ENCODE measurements around the gene PKD1.

PKD1 gene

DNA sequence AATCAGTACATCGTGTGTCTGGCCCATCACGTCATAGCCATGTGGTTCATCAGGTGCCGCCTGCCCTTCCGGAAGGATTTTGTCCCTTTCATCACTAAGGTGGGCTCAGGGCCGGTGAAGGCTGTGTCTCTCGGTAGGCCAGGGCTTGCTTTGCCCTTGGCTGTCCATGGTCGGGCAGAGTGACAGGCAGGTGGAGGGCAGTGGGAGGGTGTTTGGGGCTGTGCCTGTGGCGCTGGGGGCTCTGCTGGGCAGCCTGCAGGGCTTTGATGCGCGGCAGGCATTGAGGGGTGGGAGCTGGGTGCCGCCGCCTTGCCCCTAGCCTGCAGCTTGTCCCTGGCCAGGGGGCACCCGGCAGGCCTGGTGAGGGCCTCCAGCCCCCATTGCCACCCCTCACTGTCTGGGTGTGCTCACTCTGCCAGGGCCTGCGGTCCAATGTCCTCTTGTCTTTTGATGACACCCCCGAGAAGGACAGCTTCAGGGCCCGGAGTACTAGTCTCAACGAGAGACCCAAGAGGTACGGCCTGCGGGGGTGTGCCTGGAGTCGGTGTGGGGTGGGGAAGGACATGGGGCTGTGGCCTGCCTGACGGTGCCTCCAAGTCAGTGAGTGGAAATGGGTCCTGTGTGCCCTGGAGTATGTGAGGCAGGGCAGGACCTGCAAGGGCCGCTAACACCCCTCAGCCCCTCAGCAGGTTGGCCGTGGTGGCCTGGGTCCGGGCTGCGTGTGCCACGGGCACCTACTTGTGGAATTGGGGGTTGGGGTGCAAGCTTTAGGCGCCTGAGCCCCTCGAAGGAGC lies 59.4 kb downstream of the PKD1 start:
- no peak for DNase-seq (ENCODE audit: low read depth in 3 of 3)

DNA sequence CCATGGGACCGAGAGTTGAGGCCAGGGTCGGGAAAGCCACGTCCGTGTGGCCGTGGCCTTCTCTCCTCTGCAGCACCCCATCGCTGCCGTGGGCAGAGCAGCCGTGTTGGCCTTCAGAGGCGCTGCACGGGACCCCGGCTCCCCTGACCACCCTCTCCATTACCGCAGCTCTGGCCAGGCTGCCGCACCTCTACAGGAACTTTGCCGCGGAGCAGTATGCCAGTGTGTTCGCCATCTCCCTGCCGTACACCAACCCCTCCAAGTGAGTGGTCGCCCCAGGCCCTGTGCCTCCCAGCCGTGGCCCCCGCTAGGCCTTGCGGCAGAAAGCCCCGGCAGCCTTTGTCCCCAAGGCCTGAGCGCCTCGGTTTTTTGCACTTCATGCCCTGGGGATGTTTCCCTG lies 60.1 kb downstream of the PKD1 start:
- DNase-seq (ENCODE audit: low read depth in 3 of 3), result no peak

DNA sequence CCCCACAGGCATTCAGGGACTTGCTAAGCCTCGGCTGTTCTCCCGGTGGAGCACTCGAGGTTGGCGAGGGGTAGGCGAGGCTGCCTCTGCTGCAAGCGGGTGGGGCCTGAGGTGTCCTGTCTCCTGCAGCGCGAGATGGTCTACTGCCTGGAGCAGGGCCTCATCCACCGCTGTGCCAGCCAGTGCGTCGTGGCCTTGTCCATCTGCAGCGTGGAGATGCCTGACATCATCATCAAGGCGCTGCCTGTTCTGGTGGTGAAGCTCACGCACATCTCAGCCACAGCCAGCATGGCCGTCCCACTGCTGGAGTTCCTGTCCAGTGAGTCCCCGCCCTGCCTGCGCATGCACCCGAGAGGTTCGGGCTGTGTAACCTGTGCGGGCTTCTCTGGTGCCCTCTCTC lies 61.6 kb downstream of the PKD1 start:
- no peak for DNase-seq (ENCODE audit: low read depth in 3 of 3)

DNA sequence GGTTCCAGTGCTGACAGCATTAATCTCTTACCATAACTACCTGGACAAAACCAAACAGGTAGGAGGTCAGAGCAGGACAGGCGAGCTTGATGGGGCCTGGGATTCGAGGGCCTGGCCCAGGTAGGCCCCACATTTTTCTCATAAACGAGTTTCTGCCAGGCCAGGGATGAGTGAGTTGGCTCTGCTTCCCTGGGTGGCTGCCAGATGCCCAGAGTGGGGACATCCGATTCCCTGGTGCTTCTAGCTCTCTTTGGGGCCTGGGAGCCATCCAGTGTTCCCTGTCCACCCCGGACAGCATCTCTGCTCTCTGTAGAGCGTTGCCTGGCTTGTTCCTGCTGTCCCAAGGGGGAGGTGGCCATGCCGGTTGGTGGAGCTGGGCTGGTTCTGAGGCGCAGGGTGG lies 62.8 kb downstream of the PKD1 start:
- DNase-seq (ENCODE audit: low read depth in 3 of 3), result no peak

DNA sequence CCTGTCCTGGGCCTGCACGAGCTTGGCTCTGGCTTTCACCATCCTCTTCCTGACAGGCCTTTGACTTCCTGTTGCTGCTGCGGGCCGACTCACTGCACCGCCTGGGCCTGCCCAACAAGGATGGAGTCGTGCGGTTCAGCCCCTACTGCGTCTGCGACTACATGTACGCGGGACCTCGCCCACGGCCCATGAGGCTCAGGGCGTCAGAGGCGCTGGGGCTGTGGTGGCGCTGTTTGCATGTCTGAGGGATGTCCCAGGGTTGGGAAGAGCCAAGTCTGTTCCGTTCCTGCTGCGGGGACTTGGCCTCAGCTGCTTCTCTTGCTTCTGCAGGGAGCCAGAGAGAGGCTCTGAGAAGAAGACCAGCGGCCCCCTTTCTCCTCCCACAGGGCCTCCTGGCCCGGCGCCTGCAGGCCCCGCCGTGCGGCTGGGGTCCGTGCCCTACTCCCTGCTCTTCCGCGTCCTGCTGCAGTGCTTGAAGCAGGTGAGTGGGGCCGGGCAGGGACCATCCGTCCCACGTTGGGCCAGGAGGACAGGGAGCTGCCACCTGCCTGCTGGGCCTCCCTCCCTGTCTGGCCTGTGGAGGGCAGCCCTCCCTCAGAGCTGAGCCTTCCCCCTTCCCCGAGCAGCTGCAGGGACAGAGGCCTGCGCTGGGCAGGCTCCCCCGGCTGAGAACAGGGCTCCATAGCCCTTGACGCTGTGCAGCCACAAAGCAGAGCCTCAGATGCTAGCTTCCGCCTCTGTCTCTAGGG lies 64.1 kb downstream of the PKD1 start:
- DNase-seq (ENCODE audit: low read depth in 3 of 3), result no peak

DNA sequence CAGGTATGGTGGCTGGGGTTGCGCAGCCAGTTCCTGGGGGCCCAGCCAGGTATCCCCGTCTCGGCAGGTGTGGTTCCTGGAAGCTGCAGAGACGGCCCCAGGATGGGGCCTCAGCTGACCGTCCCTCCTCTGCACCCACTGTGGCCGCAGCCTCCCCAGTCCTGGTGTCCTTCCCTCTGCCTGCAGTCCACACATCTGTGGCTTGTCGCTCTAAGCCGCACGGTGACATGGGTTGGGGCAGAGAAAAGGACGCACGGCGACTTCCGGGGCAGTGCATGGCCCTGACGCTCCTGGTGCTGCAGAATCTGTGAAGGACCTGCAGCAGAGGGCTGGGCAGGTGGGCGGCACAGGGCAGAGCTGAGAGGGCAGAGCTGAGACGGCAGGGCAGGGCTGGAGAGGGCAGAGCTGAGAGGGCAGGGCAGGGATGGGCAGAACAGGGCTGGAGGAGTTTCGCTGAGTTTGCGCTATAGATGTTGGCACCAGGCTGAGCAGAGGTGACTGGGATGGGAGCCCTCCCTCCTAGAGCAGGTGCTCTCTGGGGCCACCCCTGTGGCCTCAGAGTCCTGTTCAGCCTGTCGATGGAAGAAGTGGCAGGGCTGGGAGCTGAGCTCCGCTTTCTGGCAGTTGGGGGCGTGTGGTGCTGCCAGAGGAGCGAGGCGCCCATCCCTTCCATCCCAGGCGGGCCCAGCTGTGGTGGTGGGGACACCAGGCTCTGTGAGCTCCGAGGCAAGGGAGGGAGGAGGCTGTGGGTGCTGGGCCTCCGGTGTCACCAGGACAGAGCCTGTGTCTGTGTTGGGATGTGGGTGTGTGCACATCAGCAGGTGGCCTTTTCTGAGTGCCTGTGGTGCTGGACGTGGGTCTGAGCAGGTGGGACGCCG lies 64.9 kb downstream of the PKD1 start:
- no peak for DNase-seq (ENCODE audit: low read depth in 3 of 3)

DNA sequence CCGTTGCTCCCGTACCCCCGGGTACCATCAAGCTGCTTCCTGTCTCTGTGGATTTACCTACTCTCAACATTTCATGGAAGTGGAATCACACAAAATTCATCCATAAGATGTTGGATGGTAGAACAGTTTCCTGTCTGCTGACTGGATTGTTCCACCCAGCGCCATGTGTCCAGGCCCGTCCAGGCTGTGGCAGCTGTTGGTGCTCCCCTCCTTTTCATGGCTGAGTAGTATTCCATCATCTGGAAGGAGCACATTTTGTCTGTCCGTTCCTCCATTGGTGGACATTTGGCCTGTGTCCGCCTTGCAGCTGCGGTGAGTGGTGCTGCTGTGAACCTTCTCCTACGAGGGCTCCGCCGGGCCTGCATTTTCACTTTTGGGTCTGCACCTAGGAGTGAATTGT lies 69.6 kb downstream of the PKD1 start:
- no peak for DNase-seq (ENCODE audit: low read depth in 3 of 3)

DNA sequence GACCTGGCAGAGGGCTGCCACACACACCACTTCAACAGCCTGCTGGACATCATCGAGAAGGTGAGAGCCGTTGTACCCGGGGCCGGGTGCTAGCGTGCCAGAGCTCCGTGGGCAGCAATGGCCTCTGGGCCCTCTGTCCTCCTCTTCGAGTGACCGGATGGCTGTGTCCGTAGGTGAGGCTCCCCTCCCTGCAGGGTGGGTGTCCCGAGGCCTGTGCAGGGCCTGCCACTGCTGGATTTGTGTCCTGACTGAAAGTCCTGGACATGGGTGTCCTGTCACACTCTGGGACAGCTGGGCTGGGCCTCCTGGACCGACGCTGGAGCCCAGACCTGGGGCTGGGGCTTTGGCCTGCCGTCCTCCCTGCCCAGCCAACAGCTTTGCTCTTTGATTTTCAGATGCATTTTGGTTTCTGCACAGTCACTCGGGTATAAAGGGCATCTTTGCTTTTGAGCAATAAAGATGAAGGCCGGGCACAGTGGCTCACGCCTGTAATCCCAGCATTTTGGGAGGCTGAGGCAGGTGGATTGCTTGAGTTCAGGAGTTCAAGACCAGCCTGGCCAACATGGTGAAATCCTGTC lies 71.2 kb downstream of the PKD1 start:
- no peak for DNase-seq (ENCODE audit: low read depth in 3 of 3)

DNA sequence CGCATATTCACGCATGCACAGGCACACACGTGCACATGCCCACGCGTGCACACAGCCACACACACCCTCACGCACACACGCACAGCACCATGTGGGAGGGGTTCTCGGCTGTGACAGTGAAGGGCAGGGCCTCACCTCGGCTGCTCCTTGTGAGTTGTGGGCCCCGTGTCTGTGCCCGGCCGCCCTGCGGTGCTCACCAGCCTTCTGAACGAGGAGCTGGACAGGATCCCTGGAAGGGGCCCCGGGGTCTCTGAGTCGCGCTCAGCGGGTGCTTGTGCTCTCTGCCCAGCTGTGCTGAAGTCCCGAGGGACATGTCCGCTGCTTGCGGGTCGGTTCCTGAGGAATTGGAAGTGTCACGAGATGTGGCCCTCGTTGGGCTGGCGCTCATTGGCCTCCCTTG lies 71.8 kb downstream of the PKD1 start:
- DNase-seq (ENCODE audit: low read depth in 3 of 3), result no peak

DNA sequence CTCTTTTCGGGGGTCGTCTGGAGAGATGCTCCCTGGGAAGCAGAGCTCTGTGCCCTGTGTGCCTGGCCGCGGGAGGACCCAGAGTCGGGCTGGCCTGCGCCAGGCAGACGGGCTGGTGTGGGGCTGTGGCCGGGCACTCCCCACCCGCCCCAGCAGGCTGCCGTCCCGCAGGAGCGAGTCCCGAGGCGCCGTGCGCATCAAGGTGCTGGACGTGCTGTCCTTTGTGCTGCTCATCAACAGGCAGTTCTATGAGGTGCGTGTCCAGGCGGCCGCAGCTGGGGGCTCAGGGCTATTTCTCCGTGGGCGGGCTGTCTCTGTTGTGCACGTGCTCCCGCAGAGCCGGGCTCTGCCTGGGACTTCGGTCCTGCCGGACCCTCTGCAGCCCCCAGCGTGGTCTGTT lies 72.9 kb downstream of the PKD1 start:
- DNase-seq (ENCODE audit: low read depth in 3 of 3), result no peak

DNA sequence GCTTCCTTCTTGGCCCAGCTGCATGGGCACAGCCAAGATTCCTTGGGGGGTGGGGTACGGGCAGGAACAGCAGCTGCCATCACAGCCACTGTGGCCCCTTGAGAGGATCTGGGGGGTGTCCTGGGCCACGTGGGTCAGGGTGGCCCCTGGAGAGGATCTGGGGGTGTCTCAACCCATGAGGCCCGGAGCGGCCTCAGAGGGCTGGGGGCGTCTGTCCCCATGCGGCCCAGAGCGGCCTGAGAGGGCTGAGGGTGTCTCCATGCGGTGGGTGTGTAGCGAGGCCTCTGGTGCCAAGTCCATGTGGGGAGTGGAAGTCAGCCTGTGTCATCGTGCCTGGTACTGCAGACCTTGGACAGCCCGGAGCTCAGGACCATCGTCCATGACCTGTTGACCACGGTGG lies 74.2 kb downstream of the PKD1 start:
- DNase-seq (ENCODE audit: low read depth in 3 of 3), result no peak

DNA sequence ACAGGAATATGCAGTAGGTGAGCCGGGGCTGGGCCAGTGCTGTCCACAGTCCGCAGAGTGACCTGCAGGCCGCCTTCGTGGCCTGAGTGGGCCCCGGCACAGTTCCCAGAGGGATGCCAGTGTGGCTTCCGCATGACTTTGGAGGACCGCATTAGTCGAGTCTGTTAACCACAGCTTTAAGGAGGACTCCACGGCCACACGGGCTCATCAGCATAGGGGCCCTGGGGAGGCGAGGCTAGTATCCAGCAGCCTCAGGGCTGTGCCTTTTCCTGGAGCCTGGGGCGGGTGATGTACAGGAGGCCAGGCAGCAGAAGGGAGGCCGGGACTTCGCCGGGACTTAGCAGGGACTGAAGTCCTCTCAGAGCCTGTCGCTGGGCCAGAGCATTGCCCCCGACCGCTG lies 74.7 kb downstream of the PKD1 start:
- DNase-seq (ENCODE audit: low read depth in 3 of 3), result no peak

DNA sequence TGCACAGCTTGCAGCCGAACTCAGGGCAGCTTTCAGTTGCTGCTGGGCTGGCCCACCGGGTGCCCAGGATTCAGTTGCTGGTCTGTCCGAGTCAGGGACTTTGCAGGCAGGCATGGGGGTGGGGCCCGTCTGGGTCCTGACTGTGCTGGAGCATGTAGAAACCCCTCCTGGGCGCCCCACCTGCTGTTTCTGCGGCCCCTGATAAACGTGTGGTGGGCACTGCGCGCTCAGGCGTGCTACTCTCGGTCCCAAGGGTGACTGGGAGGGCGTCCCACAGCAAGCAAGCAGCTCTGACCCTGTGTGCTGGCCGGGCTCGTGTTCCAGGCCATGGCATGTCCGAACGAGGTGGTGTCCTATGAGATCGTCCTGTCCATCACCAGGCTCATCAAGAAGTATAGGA lies 75.4 kb downstream of the PKD1 start:
- no peak for DNase-seq (ENCODE audit: low read depth in 3 of 3)

DNA sequence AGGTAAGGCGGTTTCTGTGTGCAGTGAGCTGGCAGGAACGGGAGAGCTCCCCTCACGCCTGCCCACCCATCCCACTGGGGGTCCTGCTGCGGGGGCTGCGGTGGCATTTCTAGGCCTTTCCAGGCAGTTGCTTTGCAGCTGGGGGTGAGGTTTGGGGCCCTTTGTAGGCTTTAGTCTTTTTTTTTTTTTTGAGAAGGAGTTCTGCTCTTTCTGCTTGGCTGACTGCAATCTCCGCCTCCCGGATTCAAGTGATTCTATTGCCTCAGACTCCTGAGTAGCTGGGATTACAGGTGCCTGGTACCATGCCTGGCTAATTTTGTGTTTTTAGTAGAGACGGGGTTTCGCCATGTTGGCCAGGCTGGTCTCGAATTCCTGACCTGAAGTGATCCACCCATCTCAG lies 76.8 kb downstream of the PKD1 start:
- DNase-seq (ENCODE audit: low read depth in 3 of 3), result no peak

DNA sequence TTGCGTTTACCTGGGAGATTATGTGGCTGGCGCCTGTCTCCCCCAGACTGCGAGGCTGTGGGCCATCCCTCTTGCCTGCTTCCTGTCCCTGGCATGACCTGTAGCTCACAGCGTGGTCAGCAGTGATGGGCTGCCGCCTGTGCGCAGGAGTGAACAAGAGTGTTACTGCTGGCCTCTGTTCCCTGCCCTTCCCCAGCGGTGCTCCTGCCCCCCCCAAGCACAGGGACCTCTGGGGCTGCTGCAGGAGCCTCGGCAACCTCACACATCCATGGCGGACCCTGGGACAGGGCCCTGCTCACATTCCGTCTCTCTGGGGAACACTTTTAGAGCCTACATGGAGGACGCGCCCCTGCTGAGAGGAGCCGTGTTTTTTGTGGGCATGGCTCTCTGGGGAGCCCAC lies 77.3 kb downstream of the PKD1 start:
- no peak for DNase-seq (ENCODE audit: low read depth in 3 of 3)

DNA sequence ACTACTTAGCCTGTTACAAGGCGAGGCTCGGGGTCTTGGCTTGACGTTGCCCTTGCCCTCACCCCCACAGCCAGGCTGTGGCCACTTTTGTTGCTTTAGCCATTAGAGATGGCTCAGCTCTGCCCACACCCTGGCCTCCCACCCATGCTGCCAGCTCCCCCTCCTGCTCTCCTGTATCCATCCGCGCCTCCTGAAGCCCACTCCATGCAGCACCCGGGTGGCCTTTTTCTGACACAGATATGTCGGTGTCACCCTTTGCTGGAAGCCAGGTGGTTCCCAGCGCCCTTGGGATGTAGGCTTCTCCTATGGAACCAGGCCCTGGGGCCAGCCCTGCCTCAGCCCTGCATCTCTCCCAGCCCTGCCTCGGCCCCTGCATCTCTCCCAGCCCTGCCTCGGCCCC lies 78.3 kb downstream of the PKD1 start:
- DNase-seq (ENCODE audit: low read depth in 3 of 3), result no peak

DNA sequence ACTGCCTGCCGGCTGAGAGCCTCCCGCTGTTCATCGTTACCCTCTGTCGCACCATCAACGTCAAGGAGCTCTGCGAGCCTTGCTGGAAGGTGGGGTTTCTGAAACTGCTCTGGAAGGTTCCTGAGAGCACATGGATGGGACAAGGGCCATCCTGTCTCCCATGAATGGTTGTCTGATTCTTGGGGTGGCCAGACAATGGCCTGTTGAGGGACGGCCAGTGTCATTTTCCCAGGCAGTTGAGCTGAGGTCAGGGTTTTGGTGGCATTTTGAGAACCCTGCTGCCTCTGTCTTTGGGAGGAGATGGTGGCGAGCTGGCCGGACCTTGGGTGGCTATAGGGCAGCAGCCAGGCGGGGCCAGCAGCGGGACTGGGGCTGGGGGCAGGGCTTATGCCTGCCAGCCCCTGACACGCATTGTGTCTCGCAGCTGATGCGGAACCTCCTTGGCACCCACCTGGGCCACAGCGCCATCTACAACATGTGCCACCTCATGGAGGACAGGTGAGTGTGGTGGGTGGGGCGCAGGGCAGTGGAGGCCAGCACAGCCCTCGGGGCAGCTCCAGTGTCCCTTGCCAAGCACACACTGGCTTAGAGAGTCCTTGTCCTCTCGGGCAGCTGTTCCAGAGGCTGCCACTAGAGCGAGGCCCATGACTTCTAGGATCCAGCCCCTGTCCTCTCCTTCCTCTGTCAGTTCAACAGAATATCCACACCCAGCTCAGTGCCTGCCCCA lies 78.9 kb downstream of the PKD1 start:
- DNase-seq (ENCODE audit: low read depth in 3 of 3), result no peak

DNA sequence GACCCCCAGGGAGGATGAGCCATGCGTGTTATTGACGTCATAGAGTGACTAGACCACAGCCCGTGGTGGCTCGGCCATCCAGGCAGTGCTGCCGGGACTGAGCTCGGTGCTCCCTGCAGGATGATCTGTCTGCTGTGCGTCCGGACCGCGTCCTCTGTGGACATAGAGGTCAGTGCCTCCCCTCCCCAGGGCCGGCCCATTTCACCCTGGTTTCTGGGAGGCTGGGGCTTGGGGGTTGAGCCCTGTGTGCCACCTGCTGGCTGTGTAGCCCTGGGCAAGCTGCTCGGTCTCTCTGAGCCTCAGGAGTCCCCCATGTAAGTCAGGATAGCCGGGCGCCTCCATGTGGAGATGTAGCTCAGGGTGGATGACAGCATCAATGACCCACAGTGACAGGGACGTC lies 79.6 kb downstream of the PKD1 start:
- no peak for DNase-seq (ENCODE audit: low read depth in 3 of 3)

DNA sequence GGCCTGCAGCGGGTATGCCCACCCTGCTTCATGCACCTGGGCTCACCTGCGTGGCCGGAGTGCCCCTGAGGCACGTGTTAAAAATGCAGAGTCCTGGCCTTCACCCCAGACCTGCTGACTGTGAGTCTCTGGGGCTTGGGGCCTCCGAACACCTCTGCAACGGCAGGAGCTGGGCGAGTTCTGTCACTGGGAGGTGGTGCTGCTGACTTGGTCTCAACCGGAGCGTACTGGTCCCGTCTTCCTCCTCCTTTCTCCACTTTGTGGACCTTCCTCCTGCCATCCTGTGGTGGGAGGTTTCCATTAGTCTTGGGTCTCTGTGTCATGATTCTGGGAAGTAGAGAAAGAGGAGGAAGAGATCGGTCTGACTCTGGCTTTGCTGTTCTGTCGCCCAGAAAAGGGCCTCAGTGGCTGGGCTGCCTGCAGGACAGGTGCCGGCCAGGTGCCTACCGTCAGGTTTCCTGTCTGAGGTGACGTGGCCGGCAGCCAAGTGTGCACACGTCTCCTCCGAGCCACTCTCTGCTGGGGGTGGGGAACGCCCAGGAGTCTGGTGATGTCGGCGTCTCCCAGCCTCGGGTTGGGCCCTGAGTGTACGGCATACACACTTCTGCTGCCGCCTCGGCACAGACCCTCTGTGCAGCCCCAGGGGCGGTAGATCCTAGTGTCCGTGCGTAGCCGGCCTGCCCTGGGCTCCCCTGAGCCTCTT lies 81.0 kb downstream of the PKD1 start:
- DNase-seq (ENCODE audit: low read depth in 3 of 3), result no peak

DNA sequence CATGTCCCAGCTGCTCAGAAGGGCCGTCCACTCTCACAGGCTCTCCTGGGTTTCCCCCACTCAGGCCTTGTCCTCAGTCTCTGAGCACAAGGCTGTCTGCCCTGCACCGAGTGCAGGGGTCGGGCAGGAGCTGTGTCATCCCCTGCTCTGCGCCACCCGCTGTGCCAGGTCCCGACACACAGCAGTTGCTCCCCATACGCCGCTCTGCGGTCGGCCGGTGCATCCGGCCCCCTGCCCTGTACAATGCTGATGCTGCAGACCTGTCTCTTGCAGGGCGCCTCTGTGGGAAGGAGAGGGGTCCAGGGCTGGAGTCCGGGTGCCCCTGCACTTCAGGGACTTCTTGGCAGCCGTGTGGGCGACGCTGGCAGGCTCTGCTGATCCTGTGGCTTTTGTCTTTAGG lies 81.8 kb downstream of the PKD1 start:
- DNase-seq (ENCODE audit: low read depth in 3 of 3), result no peak

DNA sequence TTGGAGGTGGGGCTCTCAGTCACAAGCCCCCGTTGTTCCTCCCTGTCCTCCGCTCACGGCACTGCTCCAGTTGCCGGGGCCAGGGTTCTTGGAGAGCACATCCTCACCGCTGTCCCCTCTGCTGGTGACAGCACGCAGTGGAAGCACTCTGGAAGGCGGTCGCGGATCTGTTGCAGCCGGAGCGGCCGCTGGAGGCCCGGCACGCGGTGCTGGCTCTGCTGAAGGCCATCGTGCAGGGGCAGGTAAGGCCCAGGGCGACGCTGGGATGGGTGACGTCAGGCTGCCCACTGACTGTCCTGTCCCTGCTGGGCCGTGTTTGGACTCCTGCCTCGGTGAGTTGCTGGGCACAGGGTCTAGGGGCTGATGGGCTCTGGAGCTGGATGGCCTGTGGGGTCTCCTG lies 82.5 kb downstream of the PKD1 start:
- no peak for DNase-seq (ENCODE audit: low read depth in 3 of 3)

Data from stimulated activated CD4-positive, alpha-beta T cell treated with anti-CD3 and anti-CD28 coated beads, TNF-alpha, amount 100 ng/mL, for 24 hours (primary cell).